HG03460 (cell line): ENCODE data around the gene RTN4R.

Experiments used
- ATAC-seq: cut with Tn5 transposase; IDR thresholded peaks from one replicate; pipeline ENCODE4 v1.9.1; 2021; ENCODE audit not compliant: unreplicated experiment

RTN4R gene

DNA sequence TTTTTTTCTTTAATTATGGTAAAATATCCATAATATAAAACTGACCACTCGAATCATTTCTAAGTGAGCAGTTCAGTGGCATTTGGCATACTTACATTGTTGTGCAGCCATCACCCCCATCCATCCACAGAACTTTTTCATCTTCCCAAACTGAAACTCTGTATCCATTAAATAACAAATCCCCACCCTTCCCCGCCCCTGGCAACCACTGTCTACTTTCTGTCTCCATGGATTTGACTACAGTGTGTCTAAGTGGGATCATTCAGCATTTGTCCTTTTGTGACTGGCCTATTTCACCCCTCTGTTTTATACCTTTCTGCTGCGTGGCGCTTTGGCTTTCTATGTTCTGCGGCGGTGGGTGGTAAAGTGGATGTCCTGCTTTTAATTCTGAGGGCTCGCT lies 49.1 kb downstream of the RTN4R start:
- no peak for ATAC-seq

GRCh38 chr22:20218326-20218872 lies 49.7 kb downstream of the RTN4R start:
- no peak for ATAC-seq

DNA sequence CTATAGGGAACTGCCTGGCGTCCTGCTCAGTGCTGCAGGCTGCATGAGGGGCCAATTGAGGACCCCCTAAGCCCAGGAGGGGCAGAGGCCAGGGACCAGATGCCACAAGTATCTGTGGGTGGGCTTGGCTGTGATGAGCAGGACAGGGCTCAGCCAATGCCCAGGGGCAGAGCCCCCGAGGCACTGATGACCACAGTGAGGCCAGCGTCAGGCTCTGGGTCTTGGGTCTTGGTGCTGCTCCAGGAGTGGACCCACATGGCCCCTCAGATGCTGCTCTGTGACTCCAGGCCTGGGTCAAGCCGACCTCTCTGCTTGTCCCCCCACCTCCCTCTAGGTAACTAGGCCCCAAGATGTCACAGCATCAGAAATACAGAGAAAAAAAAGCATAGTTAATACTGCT lies 50.6 kb downstream of the RTN4R start:
- no peak for ATAC-seq

DNA sequence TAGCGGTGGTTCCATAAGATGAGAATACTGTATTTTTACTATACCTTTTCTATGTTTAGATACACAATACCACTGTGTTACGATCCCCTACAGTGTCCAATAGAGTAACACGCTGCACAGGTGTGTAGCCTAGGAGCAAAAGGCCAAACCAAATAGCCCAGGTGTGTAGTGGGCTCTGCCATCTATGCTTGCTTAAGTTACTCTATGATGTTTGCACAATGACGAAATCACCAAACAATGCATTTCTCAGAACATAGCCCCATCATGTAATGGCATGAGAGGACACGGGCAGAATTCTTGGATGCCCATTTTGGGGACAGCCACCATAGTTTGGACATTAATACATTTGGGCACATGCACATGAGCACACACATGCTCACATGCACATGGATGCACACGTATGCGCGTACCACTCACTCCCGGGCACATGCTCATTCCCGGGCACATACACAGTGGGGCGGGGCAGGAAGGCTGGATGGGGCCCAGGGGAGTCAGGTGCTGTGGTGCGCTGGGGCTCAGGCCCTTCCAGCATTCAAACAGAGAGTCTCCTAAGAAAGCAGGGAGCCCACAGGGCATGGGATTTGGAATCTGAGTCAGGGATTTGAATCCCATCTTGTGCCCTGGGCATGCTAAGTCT lies 51.1 kb downstream of the RTN4R start:
- no peak for ATAC-seq

GRCh38 chr22:20215742-20216141 lies 52.4 kb downstream of the RTN4R start:
- no peak for ATAC-seq

GRCh38 chr22:20214853-20215252 lies 53.3 kb downstream of the RTN4R start:
- no peak for ATAC-seq

- no peak for ATAC-seq
These were observed 54.0 kb downstream of the RTN4R start for GRCh38 chr22:20213833-20214708.

DNA sequence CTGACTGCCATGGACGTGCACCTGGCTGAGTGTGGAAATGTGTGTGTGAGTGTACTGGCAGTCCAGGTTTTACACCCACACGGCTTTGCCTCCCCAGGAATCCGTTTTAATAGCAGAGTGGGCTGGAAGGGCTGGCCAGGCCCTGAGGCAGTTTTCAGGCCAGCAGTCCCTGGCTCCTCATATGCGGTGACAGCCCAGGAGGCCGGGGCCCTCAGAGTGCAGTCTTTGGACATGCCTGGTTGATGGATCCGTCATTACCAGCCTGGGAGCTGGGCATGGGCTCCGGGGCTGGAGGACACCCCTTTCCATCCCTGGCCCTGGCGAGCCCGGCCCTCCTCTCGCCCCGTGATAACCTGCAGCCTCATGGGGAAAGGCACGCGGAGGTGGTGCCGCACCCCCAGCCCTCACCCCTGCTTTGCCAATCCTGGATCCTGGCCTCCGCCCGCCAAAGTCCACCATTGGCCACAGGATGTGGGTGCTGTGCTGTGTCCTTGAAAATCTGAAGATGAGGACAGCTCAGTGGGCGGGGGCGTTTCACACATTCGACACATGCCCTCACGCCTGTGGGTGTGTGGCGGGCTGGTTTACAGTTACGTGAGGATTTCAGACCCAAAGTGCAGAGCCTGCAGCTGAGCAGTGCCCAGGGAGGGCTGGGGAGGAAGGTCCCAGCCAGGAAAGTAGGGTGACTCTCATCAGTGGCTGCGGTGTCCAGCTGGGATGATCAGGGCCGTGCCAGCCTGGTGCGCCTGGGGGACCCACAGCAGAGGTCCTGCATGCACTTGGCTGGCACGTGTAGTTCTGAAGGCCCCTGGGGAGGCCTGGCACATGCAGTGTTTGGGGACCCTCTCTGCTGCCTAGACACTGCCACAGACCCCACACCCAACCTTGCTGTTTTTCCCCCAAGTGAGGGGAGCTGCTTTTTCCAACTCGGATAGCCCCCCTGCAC lies 55.1 kb downstream of the RTN4R start:
- no peak for ATAC-seq

GRCh38 chr22:20211997-20212753 lies 55.9 kb downstream of the RTN4R start:
- no peak for ATAC-seq

DNA sequence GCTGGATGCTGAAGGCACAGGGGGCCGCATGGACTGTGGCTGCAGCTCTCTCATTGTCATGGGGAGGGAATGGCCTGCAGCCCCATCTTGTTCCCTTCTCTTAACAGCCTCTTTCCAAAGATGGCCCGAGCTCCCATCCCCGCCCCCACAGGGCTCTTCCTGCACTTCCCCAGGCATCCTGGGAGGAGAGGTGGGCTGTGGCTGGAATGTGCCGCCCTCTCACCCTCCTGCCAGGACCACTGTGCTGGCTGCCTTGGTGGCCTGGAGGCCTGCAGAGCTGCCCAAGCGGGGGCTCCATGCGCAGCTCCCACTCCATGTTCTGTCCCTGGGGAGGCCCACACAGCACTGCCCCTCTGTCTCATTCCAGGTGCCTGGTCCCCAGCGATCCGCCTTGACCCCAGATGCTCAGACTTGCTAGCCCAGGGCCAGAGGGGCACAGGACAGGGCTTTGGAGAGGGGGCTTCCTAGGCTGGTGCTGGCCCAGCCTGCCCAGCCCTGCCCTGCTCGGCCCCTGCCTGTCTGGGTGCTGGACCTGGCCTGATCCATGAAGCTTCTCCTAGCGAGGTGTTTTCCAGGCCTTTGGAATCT lies 56.6 kb downstream of the RTN4R start:
- no peak for ATAC-seq

DNA sequence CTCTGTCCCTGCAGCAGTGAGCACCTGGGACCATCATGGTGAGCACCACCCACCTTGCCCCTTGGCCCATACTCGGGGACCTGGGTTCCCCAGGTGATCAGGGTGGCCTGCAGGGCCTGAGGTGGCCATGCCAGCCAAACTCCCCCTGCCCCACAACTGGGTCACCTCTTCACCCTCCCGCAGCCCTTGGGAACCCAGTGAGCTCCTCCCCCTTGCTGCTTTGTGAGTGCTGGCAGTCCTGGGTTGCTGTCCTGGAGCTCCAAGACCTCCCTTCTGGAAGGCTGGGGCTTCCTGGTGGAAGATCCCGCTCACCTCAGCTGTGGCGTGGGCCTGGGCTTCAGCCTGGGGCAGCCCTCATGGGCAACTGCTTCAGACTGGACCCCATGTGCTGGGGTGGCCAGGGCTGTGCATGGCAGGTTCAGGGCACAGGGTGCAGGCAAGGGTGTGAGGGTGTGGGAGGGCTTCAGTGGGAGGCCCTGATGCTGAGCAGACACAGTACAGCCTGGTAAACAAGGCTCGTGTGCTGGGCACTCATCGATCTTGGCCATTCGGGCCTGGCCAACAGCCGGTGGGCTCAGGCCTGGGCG lies 57.6 kb downstream of the RTN4R start:
- no peak for ATAC-seq

DNA sequence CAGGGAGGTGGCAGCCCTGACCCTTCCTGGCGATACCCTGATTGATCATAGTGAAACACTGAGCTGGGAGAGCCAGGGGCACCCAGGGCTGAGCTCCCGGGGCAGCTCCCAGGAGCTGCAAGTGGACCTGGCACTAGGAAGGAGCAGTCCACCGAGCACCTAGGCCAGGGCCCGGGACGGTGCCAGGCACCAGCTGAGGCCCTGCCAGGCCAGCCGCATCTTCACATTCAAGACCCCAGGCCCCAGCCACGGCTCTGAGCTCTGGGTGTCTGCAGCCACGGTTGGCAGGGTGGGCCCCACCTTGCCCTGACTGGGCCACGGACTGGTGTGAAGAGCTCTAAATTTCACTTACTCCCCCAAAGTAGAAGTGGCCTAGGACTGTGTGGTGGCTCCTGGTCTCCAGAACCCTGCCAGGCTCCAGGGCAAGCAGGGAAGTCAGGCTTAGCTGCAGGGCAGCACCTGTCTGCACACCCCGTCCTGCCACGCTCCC lies 58.3 kb downstream of the RTN4R start:
- ATAC-seq, result no peak

GRCh38 chr22:20208713-20209310 lies 59.3 kb downstream of the RTN4R start:
- ATAC-seq, result no peak

- no peak for ATAC-seq
These were observed 60.7 kb downstream of the RTN4R start for GRCh38 chr22:20207277-20208025.

DNA sequence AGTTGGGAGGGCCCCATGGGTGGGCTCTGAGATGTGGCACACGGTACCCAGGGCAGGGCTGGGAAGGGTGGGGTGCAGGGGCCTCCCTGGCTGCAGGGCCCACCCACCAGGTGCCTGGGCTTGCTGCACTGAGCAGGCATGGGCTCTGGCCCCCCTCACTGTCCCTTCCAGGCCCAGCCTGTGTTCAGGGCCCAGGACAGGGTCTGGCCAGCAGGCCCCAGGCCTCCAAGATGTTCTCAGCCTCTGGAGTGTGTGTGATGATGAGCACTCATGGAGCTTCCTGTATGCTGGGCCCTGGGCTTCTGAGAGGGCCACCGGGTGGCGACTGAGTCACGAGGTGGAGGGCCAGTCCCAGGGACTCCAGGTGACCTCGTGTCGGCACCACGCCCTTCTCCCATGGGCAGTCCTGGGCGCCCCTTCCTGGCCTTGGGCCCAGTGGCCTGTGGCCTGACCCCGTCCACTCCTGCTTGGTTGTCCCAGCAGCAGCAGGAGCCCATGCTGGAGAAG lies 61.4 kb downstream of the RTN4R start:
- no peak for ATAC-seq

DNA sequence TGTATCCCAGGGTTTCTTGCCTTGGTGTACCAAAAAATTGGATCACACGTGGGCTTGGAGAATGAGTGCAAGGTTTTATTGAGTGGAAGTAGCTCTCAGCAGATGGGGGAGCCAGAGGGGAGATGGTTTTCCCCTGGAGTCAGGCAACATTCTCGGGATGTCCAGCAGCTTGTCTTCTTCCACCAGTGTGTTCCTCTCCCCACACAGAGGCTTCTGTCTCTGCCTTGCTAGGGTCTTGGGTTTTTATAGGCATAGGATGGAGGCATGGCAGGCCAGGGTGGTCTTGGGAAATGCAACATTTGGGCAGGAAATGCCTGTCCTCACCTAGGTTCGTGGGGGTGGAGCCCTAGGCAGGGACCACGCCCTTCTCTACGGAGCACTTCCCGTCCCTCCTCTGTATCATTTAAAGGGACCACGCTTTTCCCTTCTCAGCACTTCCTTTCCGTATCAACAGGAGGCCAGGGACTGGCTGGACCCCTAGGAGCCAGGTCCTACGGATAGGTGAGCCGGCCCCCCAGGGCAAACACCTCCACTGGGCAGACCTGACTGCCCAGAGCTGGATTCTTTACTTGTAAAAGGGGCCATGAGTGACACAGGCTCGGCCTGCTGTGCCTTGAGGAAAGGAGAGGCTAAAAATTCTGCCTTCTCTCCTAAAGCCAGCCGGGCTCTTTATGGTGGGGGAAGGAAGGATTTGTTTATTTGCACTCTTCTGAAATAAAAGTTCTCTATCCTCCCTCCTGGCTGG lies 62.0 kb downstream of the RTN4R start:
- peak; percentile 79 for ATAC-seq

GRCh38 chr22:20205464-20205963 lies 62.6 kb downstream of the RTN4R start:
- ATAC-seq, result no peak
